HepG2 (cell line): Measurements from ENCODE around the gene ZC3H18. TPM values are rescaled to one million over a fixed set of nuclear protein-coding genes. Genes with fewer than 3 reads are reported as not detected.

Experiments used
- ATF4 ChIP-seq, 2 experiments: fragments of 450-650 bp in 1 of 2; sonication (generic) in 1 of 2; formaldehyde crosslinking; IDR thresholded peaks; 2 replicates each; pipeline versions ENCODE4 v1.5.0 to v1.8.0; 2020 to 2022; ENCODE audit warnings: mild to moderate bottlenecking in 1 of 2, missing genetic modification reagents in 1 of 2
- BORCS8-MEF2B ChIP-seq: sonication (generic); formaldehyde crosslinking; IDR thresholded peaks from 2 replicates; pipeline ENCODE4 v1.8.0; 2022; ENCODE audit warnings: mild to moderate bottlenecking, missing genetic modification reagents
- CEBPZ ChIP-seq: IDR thresholded peaks from 2 replicates; pipeline ENCODE4 v1.6.1; 2012; ENCODE audit warnings: low read length, improper control_type of control experiment
- CERS6 ChIP-seq: sonication (generic); formaldehyde crosslinking; IDR thresholded peaks from 2 replicates; pipeline ENCODE4 v1.5.0; 2020; ENCODE audit warnings: missing genetic modification reagents
- KIAA2018 ChIP-seq: sonication (generic); formaldehyde crosslinking; IDR thresholded peaks from 2 replicates; pipeline ENCODE4 v1.5.0; 2020; ENCODE audit warnings: mild to moderate bottlenecking, missing genetic modification reagents, borderline replicate concordance
- MIER2 ChIP-seq: IDR thresholded peaks from 2 replicates; pipeline ENCODE4 v1.6.1; 2016; ENCODE audit warnings: missing biosample characterization, missing genetic modification reagents
- NFIB ChIP-seq: sonication (generic); formaldehyde crosslinking; IDR thresholded peaks from 2 replicates; pipeline ENCODE4 v1.9.0; 2021; ENCODE audit warnings: missing genetic modification reagents, mild to moderate bottlenecking, borderline replicate concordance
- NFKBIZ ChIP-seq: IDR thresholded peaks from 2 replicates; pipeline ENCODE4 v1.6.1; 2018; ENCODE audit warnings: missing genetic modification reagents, missing compliant biosample characterization
- PITX1 ChIP-seq: sonication (generic); formaldehyde crosslinking; IDR thresholded peaks from 2 replicates; pipeline ENCODE4 v1.5.1; 2020; ENCODE audit warnings: mild to moderate bottlenecking, missing genetic modification reagents
- RBM39 ChIP-seq: fragments of 200-400 bp; formaldehyde crosslinking; IDR thresholded peaks from one replicate; pipeline ENCODE4 v1.6.1; 2018; ENCODE audit warnings: antibody characterized with exemption, mild to moderate bottlenecking, low read depth, low read length; ENCODE audit not compliant: poor library complexity, severe bottlenecking
- RFXAP ChIP-seq: sonication (generic); formaldehyde crosslinking; IDR thresholded peaks from 2 replicates; pipeline ENCODE4 v1.4.0; 2020; ENCODE audit warnings: missing genetic modification reagents, borderline replicate concordance
- RXRA ChIP-seq: sonication (generic); formaldehyde crosslinking; IDR thresholded peaks from 2 replicates; pipeline ENCODE4 v1.5.1; 2020; ENCODE audit warnings: missing genetic modification reagents
- TBX2 ChIP-seq: sonication (generic); formaldehyde crosslinking; IDR thresholded peaks from 2 replicates; pipeline ENCODE4 v1.5.0; 2020; ENCODE audit warnings: missing genetic modification reagents, mild to moderate bottlenecking, borderline replicate concordance
- ZNF138 ChIP-seq: sonication (generic); formaldehyde crosslinking; IDR thresholded peaks from 2 replicates; pipeline ENCODE4 v1.5.0; 2020; ENCODE audit warnings: mild to moderate bottlenecking, low read depth, missing genetic modification reagents
- ZNF451 ChIP-seq: sonication (generic); formaldehyde crosslinking; IDR thresholded peaks from 2 replicates; pipeline ENCODE4 v1.5.0; 2020; ENCODE audit warnings: mild to moderate bottlenecking, missing genetic modification reagents
- ZNF530 ChIP-seq: sonication (generic); formaldehyde crosslinking; IDR thresholded peaks from 2 replicates; pipeline ENCODE4 v1.5.0; 2020; ENCODE audit warnings: low read depth, mild to moderate bottlenecking, missing genetic modification reagents
- polyA plus RNA-seq, 8 experiments: library from polyadenylated mRNA; depleted of rRNA in 3 of 8; stranded (reverse) in 7 of 8; unstranded in 1 of 8; fragments of >200 nt; fragmentation: Illumina TruSeq in 4 of 8; extraction: Trizol in 4 of 8; gene quantifications; 2 replicates each; pipeline versions ENCODE4 v1.2.1 to v1.2.3, GENCODE V29; 2011 to 2016; ENCODE audit warnings: low read depth in 4 of 8, missing spikeins in 1 of 8, mixed read lengths in 1 of 8; ENCODE audit not compliant: insufficient read depth in 1 of 8
- total RNA-seq, 5 experiments: library from RNA; depleted of rRNA; stranded (reverse); fragments of >200 nt; fragmentation: Illumina TruSeq; extraction: Trizol; gene quantifications; 2 replicates each; pipeline ENCODE4 v1.2.3, GENCODE V29; 2016; ENCODE audit warnings: low read depth in 1 of 5

The ZC3H18 gene
- total and polyA plus RNA-seq, 2 of the 13 experiments (the other 11 are each of a cell fraction or from before 2014, with no cell fraction given) = 11.2 to 27.4 TPM

GRCh38 chr16:88681084-88681680 lies 111.0 kb downstream of the ZC3H18 start (continued):
- no peak for TF ChIP-seq KIAA2018
- 0 out of 2 replicates have a peak, but pooled peaks have one; percentile 26 for TF ChIP-seq BORCS8-MEF2B
- TF ChIP-seq ATF4 (CRISPR knock-in tag; IDR thresholded peaks at IDR 0.05) = no peak
- no peak for TF ChIP-seq CEBPZ
- TF ChIP-seq RBM39 = peak; percentile 58
- peak; percentile 69 for TF ChIP-seq RXRA
- TF ChIP-seq ZNF451 (CRISPR knock-in tag) = 0 out of 2 replicates have a peak, but pooled peaks have one; percentile 20
- no peak for TF ChIP-seq ZNF138 (CRISPR knock-in tag)
- TF ChIP-seq NFKBIZ (CRISPR knock-in tag) = no peak
- no peak for TF ChIP-seq ZNF530 (CRISPR knock-in tag)
- TF ChIP-seq TBX2 (CRISPR knock-in tag) = no peak
- TF ChIP-seq MIER2 (CRISPR knock-in tag) = 0 out of 2 replicates have a peak, but pooled peaks have one; percentile 28
- no peak for TF ChIP-seq RFXAP (CRISPR knock-in tag)
- peak; percentile 44; the same call in 1 of the 2 replicates for TF ChIP-seq PITX1
- 0 out of 2 replicates have a peak, but pooled peaks have one; percentile 54 for TF ChIP-seq NFIB (CRISPR knock-in tag)
- peak; percentile 21; the same call in 1 of the 2 replicates for TF ChIP-seq CERS6
